Astrocyte (in vitro differentiated cells and primary cell): ENCODE measurements around the gene PBX1.

Experiments
- CTCF ChIP-seq: IDR thresholded peaks from 2 replicates; pipeline ENCODE4 v1.5.1; 2011; ENCODE audit warnings: low read depth, mild to moderate bottlenecking, inconsistent platforms, low read length, moderate library complexity; ENCODE audit not compliant: insufficient read depth
- EZH2 ChIP-seq: IDR thresholded peaks from 2 replicates; pipeline ENCODE4 v1.6.1; 2012; ENCODE audit warnings: mild to moderate bottlenecking, low read length, inconsistent platforms; ENCODE audit not compliant: insufficient read depth

GRCh38 chr1:164718821-164719220 lies 159.8 kb downstream of the PBX1 start:
- TF ChIP-seq EZH2 (no peak), CTCF (no peak)
